NCI-H2107 treated with DMSO at 0.1 percent for 48 hours (cell line): ENCODE data around the gene METRN.
"Not testable (repeated sequence)": the region's sequence is repeated elsewhere in the genome, so short reads cannot be mapped to it uniquely, and the experiment has no call there.

Source experiments
- DNase-seq: peaks from one replicate; lab custom pipeline; 2025; ENCODE audit not compliant: unreplicated experiment; lab: John Stamatoyannopoulos, UW

Gene METRN

GRCh38 chr16:754121-754607, 39.2 kb downstream of the METRN start:
- not testable (repeated sequence) for DNase-seq

GRCh38 chr16:754656-755055, 39.7 kb downstream of the METRN start:
- DNase-seq, result no peak

GRCh38 chr16:756428-756827, 41.5 kb downstream of the METRN start:
- no peak for DNase-seq

GRCh38 chr16:759110-759910, 44.4 kb downstream of the METRN start:
- peak; percentile 6 for DNase-seq

DNA sequence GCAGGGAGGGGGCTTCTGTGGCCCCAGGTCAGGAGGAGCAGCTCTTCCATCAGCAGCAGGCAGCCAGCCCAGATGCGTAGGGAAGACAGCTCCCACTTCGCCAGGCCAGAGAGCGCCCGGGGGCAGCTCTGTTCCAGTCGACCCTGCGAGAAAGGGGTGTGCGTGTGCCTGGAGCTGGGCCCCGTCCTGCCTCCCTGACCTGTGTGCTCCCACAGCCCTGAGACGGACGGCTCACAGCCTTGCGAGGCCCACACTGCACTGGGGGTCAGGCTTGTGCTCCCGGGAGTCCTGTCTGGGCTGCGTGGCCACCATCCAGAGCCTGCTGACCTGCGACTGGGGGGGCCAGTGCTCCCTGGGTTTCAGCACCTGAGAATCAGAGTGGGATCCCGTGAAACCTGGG, 45.1 kb downstream of the METRN start:
- DNase-seq, result no peak

DNA sequence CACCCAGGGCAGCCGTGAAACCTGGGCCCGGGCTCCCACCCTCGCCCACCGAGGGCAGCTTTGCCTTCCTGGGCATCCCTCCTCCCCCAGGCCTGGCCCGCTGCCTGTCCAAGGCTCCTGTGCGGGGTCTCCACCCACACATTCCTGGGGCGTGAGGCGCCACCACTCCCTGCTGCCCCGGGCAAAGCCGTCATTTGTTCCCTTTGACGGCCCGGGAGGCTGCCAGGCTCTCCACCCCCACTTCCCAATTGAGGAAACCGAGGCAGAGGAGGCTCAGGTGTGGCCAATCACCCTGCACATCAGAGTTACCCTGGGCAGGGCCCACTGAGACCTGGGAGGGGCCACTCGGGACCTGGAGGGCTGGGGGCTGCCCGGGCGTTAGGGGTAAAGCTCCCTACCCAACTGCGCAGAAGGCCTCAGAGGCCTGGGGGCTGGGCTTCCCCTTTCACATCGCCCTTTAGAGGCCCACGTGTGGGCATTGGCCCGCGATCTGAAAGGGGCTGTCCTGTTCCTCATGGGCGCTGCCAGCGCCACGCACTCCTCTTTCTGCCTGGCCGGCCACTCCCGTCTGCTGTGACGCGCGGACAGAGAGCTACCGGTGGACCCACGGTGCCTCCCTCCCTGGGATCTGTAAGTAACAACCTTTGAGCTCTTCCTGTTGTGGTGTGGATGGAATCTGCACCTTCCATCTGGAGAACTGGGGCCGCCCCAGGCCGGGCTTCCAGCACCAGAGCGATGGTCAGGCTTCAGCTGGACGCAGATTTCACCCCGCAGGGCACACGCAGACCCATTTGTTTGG, 45.8 kb downstream of the METRN start, which contains the start of gene MSLN:
MSLN (plus strand) TSS at position 190 of the 799 bp plus-strand sequence. CDS start 1,947 bp downstream, outside the sequence.
- DNase-seq, result no peak

DNA sequence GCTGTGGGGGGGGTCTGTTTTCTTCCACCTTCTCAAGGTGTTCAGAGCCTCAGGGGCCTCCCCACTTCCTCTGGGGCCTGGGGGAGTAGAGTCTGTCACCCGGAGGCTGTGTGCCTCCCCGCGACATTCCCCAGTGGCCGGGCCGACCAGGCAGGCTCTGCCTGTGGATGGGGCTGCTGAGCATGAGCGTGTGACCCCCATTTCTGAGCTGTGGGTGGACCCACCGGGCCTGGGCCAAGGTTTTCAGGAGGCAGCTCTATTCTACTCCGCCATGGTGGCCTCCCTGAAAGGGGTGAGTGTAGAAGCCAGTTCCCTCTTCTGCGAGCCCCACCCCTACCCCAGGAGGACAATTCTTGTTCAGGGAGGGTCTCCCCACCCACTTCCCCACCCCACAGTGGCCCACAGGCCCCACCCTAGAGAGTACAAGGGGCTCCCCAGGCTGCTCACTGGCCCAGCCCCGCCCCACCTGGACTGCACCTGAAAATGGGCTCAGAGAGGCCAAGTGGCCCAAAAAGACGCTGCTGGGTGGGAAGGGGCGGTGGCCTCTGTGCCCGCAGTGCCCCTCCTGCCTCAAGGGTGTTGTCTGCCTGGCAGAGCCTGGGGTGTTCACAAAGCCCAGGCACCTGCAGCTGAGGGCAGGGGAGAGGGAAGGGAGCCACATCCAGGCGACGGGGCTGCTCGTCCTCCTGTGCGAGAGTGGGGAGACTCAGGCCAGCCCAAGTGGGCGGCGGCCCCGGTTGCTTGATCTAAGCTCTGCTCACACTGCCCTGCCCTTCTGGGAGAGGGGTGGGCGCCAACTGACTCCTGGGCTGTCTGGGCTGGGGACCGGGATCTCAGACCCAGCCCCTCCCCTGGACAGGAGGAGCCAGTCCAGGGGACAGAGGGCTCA, 47.0 kb downstream of the METRN start:
- DNase-seq, result no peak

DNA sequence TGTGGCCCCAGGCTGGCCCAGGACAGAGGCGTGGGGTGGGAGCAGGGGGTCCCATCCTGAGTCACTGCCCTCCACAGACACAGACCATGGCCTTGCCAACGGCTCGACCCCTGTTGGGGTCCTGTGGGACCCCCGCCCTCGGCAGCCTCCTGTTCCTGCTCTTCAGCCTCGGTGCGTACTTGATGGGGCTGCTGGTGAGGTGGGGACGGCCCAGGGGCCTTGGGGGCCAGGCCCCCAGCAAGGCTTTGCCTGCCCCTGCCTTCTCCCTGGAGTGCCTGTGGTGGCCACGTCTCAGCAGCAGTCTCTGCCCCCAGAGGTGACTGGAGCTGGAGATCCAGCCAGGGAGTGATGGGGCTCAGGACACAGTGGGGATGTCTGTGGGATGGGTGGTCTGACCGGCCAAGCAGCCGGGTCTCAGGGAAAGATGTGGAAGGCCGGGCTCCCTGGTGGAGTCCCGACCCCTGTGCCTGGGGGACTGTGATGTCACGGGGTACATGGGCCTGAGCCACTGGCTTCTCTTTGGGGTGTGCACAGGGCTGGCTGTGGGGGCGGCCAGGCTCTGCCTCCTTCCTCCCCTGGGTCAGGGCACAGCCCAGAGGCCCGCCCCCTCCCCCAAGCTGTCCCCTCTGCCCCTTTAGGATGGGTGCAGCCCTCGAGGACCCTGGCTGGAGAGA, 47.8 kb downstream of the METRN start:
- DNase-seq, result no peak

DNA sequence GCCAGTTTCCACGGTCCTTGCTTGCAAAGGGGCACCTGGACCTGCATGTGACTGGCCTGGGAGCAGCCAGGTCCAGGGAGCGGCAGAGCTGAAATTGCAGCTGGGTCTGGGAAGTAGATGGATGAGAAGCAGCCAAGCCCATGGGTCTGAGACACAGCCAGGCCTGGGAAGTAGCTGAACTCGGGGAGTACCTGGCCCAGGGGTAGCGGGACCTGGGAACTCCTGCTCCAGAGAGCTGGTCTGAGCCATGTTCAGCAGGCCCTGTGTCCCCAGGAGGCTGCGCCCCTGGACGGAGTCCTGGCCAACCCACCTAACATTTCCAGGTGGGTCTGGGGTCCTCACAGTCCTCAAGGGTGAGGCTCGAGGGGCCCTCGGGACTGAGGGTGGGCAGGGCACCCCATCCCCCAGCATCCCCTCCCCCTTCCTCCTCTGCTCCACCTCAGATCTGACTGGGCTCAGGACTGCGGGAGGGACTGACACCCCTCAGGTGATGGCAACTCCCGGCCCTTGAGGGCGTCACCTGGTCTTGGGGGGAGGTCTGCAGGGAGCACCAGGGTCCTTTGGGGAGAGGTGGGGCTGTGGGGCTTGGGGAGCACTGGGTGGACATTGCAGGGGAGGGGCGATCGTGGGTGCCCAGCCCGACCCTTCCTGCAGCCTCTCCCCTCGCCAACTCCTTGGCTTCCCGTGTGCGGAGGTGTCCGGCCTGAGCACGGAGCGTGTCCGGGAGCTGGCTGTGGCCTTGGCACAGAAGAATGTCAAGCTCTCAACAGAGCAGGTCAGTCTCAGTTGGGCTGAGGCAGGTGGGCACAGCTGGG, 48.7 kb downstream of the METRN start:
- DNase-seq, result no peak

GRCh38 chr16:764184-764750, 49.3 kb downstream of the METRN start:
- DNase-seq, result no peak

GRCh38 chr16:764848-765487, 50.0 kb downstream of the METRN start:
- no peak for DNase-seq

DNA sequence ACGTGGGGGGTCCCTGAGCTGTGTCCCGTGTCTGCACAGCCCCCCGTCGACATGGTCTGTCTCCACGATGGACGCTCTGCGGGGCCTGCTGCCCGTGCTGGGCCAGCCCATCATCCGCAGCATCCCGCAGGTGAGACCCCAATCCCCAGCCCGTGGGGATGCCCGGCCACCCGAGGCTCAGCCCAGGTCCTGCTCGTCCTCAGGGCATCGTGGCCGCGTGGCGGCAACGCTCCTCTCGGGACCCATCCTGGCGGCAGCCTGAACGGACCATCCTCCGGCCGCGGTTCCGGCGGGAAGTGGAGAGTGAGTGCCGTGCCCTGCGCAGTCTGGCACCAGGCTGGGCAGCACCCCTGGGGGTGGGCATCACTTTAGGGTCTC, 50.6 kb downstream of the METRN start:
- no peak for DNase-seq

DNA sequence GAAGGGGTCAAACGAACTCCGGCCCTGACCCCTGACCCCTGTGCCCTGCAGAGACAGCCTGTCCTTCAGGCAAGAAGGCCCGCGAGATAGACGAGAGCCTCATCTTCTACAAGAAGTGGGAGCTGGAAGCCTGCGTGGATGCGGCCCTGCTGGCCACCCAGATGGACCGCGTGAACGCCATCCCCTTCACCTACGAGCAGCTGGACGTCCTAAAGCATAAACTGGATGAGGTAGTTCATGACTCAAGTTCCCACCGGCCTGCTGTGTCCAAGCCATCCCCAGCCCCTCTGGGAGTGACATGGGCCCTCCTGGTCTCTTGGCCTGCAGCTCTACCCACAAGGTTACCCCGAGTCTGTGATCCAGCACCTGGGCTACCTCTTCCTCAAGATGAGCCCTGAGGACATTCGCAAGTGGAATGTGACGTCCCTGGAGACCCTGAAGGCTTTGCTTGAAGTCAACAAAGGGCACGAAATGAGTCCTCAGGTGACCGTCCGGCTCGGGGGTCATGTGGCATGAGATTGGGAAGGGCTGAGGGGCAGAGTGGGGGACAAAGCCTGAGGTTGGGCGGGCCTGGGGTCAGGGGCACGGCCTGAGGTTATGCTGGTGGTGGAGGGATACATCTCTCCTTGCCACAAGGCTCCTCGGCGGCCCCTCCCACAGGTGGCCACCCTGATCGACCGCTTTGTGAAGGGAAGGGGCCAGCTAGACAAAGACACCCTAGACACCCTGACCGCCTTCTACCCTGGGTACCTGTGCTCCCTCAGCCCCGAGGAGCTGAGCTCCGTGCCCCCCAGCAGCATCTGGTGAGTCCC, 51.3 kb downstream of the METRN start:
- DNase-seq, result no peak

- no peak for DNase-seq
Measured at GRCh38 chr16:766820-767640, 52.1 kb downstream of the METRN start.

- no peak for DNase-seq
Measured at GRCh38 chr16:767743-768235, 52.9 kb downstream of the METRN start.

DNA sequence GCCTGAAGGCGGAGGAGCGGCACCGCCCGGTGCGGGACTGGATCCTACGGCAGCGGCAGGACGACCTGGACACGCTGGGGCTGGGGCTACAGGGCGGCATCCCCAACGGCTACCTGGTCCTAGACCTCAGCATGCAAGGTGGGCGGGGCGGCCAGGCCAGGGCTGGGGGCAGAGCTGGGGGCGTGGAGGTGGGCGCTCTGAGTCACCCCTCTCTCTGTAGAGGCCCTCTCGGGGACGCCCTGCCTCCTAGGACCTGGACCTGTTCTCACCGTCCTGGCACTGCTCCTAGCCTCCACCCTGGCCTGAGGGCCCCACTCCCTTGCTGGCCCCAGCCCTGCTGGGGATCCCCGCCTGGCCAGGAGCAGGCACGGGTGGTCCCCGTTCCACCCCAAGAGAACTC, 53.5 kb downstream of the METRN start:
- no peak for DNase-seq
